GM12892 (cell line): ENCODE results near the gene ENDOD1.

ENCODE experiments used
- DNase-seq: peaks from one replicate; pipeline ENCODE4 v3.0.0; 2011; ENCODE audit not compliant: insufficient read length
- FAIRE-seq: peaks from 2 replicates; lab custom pipeline; 2011; peaks lifted over from hg19 to GRCh38; lab: Jason Lieb, UNC
- POLR2A ChIP-seq: IDR thresholded peaks from 2 replicates; pipeline ENCODE4 v1.6.1; 2011; ENCODE audit warnings: low read depth, low read length, control low read depth
- POLR2AphosphoS5 ChIP-seq: IDR thresholded peaks from 2 replicates; pipeline ENCODE4 v1.6.1; 2011; ENCODE audit warnings: low read depth, low read length, control low read depth
- TAF1 ChIP-seq: IDR thresholded peaks from 2 replicates; pipeline ENCODE4 v1.6.1; 2011; ENCODE audit warnings: low read depth, mild to moderate bottlenecking, control low read depth, low read length, borderline replicate concordance

ENDOD1 gene

GRCh38 chr11:95137299-95137698 lies 47.7 kb downstream of the ENDOD1 start:
- TF ChIP-seq POLR2AphosphoS5 (no peak), TAF1 (no peak), POLR2A (no peak)
- DNase-seq (no peak), FAIRE-seq (no peak)

- TF ChIP-seq POLR2A: no peak
- TF ChIP-seq POLR2AphosphoS5: no peak
- no peak for TF ChIP-seq TAF1
- FAIRE-seq: peak; percentile 83
Observed at GRCh38 chr11:95138448-95138847, 48.8 kb downstream of the ENDOD1 start.

GRCh38 chr11:95140397-95141033 lies 50.9 kb downstream of the ENDOD1 start:
- TF ChIP-seq POLR2AphosphoS5: no peak
- TF ChIP-seq POLR2A: no peak
- TF ChIP-seq TAF1: no peak
- DNase-seq: no peak
- FAIRE-seq: no peak

More at GRCh38 chr11:95138448-95138847, 48.8 kb downstream of the ENDOD1 start:
- DNase-seq: no peak

- FAIRE-seq (no peak), DNase-seq (no peak)
- TF ChIP-seq POLR2A (no peak), TAF1 (no peak), POLR2AphosphoS5 (no peak)
Observed at GRCh38 chr11:95142431-95142830, 52.8 kb downstream of the ENDOD1 start.

- TF ChIP-seq TAF1 (no peak), POLR2AphosphoS5 (no peak), POLR2A (no peak)
- no peak for FAIRE-seq
- DNase-seq: no peak
Observed at GRCh38 chr11:95143106-95143681, 53.5 kb downstream of the ENDOD1 start.

GRCh38 chr11:95144313-95145235 lies 54.9 kb downstream of the ENDOD1 start:
- DNase-seq: no peak
- FAIRE-seq: no peak

GRCh38 chr11:95145430-95146060 lies 55.9 kb downstream of the ENDOD1 start:
- TF ChIP-seq POLR2A (no peak), TAF1 (no peak), POLR2AphosphoS5 (no peak)
- FAIRE-seq (no peak), DNase-seq (no peak)

More at GRCh38 chr11:95144313-95145235, 54.9 kb downstream of the ENDOD1 start:
- TF ChIP-seq POLR2AphosphoS5 (no peak), TAF1 (no peak), POLR2A (no peak)

GRCh38 chr11:95147364-95147905 lies 57.8 kb downstream of the ENDOD1 start:
- TF ChIP-seq POLR2A (no peak), POLR2AphosphoS5 (no peak), TAF1 (no peak)
- FAIRE-seq (no peak), DNase-seq (no peak)

GRCh38 chr11:95148406-95148805 lies 58.8 kb downstream of the ENDOD1 start:
- TF ChIP-seq POLR2A: no peak
- TF ChIP-seq POLR2AphosphoS5: no peak
- no peak for TF ChIP-seq TAF1
- FAIRE-seq (no peak), DNase-seq (no peak)

GRCh38 chr11:95148938-95149337 lies 59.3 kb downstream of the ENDOD1 start:
- DNase-seq (no peak), FAIRE-seq (no peak)
- TF ChIP-seq POLR2AphosphoS5: no peak
- no peak for TF ChIP-seq TAF1
- no peak for TF ChIP-seq POLR2A

GRCh38 chr11:95149651-95150364 lies 60.2 kb downstream of the ENDOD1 start:
- FAIRE-seq (no peak), DNase-seq (no peak)
- TF ChIP-seq POLR2A (no peak), POLR2AphosphoS5 (no peak), TAF1 (no peak)
